RWPE2 (cell line): ENCODE measurements around the gene FBXL16.
A peak's percentile ranks its signal among the peaks of the same experiment; 100 is the strongest.

Experiments used
- ATAC-seq: fragments of 200-7000 bp; cut with Tn5 transposase; 3 replicates; pipeline ENCODE4 v1.9.1; 2021; ENCODE audit warnings: low read depth
- DNase-seq: peaks from one replicate; pipeline ENCODE4 v3.0.0-alpha.2; 2020; ENCODE audit warnings: low spot score
- H3K27ac ChIP-seq: fragments of 450-650 bp; 2 replicates; pipeline ENCODE4 v1.5.1; 2017; ENCODE audit warnings: mild to moderate bottlenecking; ENCODE audit not compliant: poor library complexity, severe bottlenecking
- H3K27me3 ChIP-seq: fragments of 250-450 bp; sonication (Bioruptor Pico); 2 replicates; pipeline ENCODE4 v1.5.1; 2021; ENCODE audit warnings: mild to moderate bottlenecking, moderate library complexity; ENCODE audit not compliant: insufficient read depth, poor library complexity, severe bottlenecking
- H3K36me3 ChIP-seq: fragments of 250-450 bp; sonication (Bioruptor Pico); 2 replicates; pipeline ENCODE4 v1.5.1; 2020; ENCODE audit warnings: low read depth, mild to moderate bottlenecking, moderate library complexity
- H3K4me1 ChIP-seq: fragments of 250-450 bp; sonication (Bioruptor Pico); 2 replicates; pipeline ENCODE4 v1.5.1; 2021; ENCODE audit warnings: mild to moderate bottlenecking, moderate library complexity; ENCODE audit not compliant: insufficient read depth, poor library complexity, severe bottlenecking
- H3K4me3 ChIP-seq: fragments of 250-450 bp; sonication (Bioruptor Pico); 2 replicates; pipeline ENCODE4 v1.5.1; 2021; ENCODE audit warnings: mild to moderate bottlenecking, moderate library complexity; ENCODE audit not compliant: severe bottlenecking
- H3K9me3 ChIP-seq: fragments of 250-450 bp; sonication (Bioruptor Pico); 2 replicates; pipeline ENCODE4 v1.5.1; 2021; ENCODE audit warnings: mild to moderate bottlenecking, moderate library complexity; ENCODE audit not compliant: severe bottlenecking
- TF ChIP-seq, protein P1 (sequence below): fragments of 450-650 bp; IDR thresholded peaks from one replicate; pipeline ENCODE4 v1.5.1; 2017; ENCODE audit warnings: mild to moderate bottlenecking, moderate library complexity; ENCODE audit not compliant: poor library complexity, severe bottlenecking

Gene FBXL16

DNA sequence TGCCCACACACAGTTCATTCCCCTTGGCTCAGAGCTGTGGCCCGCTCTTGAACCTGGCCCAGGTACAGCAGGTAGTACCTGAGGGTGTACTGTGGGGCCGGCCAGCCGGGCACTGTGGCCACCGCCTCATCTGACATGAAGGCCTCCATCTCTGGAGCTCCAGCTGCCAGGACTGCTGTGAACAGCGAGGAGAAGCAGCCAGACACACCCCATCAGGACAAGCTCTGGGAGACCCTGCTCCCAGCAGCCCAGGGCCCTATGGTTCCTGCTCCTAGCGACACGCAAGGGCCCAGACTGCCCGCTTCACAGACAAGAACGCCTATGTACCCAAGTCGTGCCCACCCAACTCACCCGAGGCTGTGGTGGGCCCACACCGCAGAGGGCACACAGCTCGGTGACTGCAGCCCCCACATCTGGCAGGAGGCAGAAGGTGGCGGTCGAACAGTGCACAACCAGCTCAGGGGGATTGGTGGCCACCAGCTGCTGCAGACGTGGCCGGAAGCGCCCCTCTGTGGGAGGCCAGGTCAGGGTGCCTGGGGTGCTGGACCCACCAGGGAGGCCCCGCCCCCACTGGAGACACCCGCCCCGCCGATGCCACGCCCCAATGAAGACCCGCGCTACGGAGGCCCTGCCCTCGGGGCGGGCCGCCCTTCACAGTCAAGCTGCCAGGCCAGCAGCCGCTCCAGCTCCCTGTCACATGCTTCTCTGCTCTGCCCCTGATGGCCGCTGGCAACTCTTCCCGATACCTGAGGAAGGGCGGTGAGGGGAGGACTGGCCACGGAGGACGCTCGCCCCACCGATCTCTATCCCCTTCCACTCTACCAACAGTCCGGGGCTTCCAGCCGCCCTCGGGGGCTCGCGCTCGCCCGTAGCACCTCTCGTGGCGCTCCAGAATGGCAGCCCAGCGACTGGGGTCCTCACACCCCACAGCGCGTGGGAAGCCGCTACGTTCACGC lies 26.5 kb downstream of the FBXL16 start:
- Histone ChIP-seq H3K4me1 (peaks cover 21% of the 10 kb centered on the region), H3K9me3 (no peaks in the 10 kb centered on the region), H3K27me3 (no peaks in the 10 kb centered on the region), H3K36me3 (peaks cover 29% of the 10 kb centered on the region), H3K4me3 (peak overlapping the region; percentile 34), H3K27ac (peak overlapping the region; percentile 72)
- DNase-seq, result no peak
- no peak for ATAC-seq
- TF ChIP-seq, protein P1, sequence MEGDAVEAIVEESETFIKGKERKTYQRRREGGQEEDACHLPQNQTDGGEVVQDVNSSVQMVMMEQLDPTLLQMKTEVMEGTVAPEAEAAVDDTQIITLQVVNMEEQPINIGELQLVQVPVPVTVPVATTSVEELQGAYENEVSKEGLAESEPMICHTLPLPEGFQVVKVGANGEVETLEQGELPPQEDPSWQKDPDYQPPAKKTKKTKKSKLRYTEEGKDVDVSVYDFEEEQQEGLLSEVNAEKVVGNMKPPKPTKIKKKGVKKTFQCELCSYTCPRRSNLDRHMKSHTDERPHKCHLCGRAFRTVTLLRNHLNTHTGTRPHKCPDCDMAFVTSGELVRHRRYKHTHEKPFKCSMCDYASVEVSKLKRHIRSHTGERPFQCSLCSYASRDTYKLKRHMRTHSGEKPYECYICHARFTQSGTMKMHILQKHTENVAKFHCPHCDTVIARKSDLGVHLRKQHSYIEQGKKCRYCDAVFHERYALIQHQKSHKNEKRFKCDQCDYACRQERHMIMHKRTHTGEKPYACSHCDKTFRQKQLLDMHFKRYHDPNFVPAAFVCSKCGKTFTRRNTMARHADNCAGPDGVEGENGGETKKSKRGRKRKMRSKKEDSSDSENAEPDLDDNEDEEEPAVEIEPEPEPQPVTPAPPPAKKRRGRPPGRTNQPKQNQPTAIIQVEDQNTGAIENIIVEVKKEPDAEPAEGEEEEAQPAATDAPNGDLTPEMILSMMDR, result no peak

DNA sequence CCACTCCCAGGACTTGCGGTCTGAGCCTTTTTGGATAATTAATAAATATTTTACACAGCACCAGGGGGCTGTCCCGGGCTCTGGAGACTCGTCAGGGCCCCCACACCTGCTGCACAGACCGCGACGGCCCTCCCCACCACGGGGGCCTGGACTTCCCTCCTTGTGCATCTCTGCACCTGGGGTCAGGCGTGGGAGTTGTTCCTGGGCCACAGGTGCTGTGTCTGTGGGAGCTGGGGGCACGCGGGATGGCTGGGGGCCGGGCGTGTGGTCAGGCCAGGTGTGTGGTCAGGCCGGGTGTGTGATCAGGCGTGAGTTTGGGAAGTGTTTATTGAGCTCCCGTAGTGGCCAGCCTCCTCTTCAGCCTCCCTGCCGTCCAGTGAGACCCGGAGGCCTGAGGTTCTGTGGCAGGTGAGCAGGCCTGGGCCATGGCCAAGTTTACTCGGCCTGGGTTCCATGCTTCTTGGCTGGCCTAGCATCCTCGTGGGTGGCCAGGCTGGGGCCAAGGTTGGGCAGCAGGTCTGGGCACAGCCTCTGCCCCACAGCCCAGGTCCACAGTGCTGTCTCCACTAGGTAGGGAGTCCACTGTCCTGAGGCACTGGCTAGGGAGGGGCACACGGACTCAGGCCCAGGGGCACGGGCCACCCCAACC lies 27.3 kb downstream of the FBXL16 start:
- TF ChIP-seq, protein P1, result no peak
- no peak for DNase-seq
- peaks cover 21% of the 10 kb centered on the region for H3K4me1 ChIP-seq
- H3K27me3 ChIP-seq, result no peaks in the 10 kb centered on the region
- ATAC-seq, result no peak
- peak overlapping the region; percentile 72 for H3K27ac ChIP-seq
- H3K4me3 ChIP-seq, result no peak overlapping the region
- H3K36me3 ChIP-seq, result peaks cover 33% of the 10 kb centered on the region
- no peaks in the 10 kb centered on the region for H3K9me3 ChIP-seq

DNA sequence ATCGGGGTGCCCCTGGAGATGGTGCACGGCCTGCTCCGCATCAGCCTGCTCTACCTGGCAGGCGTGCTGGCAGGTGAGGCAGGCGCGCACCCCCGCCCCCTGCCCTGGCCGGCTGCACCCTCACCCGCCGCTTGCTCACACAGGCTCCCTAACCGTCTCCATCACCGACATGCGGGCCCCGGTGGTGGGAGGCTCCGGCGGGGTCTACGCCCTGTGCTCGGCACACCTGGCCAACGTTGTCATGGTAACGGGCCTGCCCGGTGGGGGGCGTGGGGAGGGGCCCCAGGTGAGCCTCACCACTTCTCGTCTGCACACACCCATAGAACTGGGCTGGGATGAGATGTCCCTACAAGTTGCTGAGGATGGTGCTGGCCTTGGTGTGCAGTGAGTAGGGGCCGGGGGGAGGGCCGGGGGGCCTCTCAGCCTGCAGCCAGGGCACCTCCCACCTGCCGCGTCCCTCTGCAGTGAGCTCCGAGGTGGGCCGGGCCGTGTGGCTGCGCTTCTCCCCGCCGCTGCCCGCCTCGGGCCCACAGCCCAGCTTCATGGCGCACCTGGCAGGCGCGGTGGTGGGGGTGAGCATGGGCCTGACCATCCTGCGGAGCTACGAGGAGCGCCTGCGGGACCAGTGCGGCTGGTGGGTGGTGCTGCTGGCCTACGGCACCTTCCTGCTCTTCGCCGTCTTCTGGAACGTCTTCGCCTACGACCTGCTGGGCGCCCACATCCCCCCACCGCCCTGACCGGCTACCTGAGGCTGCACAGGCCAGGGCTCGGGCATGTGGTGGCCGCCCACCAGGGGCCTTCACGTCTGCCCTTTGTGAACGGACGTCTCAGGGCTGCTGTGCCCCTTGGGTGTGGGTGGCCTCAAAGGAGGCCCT lies 28.0 kb downstream of the FBXL16 start:
- Histone ChIP-seq H3K4me1 (peaks cover 21% of the 10 kb centered on the region), H3K27ac (peak overlapping the region; percentile 72), H3K36me3 (peaks cover 31% of the 10 kb centered on the region), H3K9me3 (no peaks in the 10 kb centered on the region), H3K27me3 (no peaks in the 10 kb centered on the region), H3K4me3 (peak overlapping the region; percentile 26)
- peak; percentile 26 for ATAC-seq
- TF ChIP-seq, protein P1, result no peak
- no peak for DNase-seq

DNA sequence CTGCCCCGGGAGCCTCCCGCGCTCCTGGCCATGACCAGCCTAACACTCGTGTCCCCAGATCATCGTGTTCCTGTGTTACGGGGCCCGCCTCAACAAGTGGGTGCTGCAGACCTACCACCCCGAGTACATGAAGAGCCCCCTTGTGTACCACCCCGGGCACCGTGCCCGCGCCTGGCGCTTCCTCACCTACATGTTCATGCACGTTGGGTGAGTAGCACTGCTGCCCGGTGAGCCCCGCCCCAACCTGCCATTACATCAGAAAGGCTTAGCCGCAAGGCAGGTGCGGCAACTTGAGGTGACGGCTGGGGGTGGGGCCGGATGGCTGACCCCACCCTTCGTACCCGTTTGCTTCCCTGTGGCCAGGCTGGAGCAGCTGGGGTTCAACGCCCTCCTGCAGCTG lies 28.7 kb downstream of the FBXL16 start:
- TF ChIP-seq, protein P1, result no peak
- H3K4me1 ChIP-seq, result peaks cover 19% of the 10 kb centered on the region
- H3K27me3 ChIP-seq, result no peaks in the 10 kb centered on the region
- ATAC-seq (peak; percentile 44), DNase-seq (peak; percentile 97)
- H3K27ac ChIP-seq, result peak overlapping the region; percentile 72
- H3K4me3 ChIP-seq, result peak overlapping the region; percentile 26
- peaks cover 31% of the 10 kb centered on the region for H3K36me3 ChIP-seq
- no peaks in the 10 kb centered on the region for H3K9me3 ChIP-seq
